ENCODE data around the gene C10orf53.
"Not testable (repeated sequence)": the region's sequence is repeated elsewhere in the genome, so short reads cannot be mapped to it uniquely, and the experiment has no call there.

Gene C10orf53

GRCh38 chr10:49668684-49669083, 10.8 kb upstream of the C10orf53 start:
- TF ChIP-seq CTCF (IDR thresholded peaks at IDR 0.05; ENCODE audit: low read depth, low read length): no peak
- DNase-seq (ENCODE audit: extremely low read depth, low read depth): no peak

DNA sequence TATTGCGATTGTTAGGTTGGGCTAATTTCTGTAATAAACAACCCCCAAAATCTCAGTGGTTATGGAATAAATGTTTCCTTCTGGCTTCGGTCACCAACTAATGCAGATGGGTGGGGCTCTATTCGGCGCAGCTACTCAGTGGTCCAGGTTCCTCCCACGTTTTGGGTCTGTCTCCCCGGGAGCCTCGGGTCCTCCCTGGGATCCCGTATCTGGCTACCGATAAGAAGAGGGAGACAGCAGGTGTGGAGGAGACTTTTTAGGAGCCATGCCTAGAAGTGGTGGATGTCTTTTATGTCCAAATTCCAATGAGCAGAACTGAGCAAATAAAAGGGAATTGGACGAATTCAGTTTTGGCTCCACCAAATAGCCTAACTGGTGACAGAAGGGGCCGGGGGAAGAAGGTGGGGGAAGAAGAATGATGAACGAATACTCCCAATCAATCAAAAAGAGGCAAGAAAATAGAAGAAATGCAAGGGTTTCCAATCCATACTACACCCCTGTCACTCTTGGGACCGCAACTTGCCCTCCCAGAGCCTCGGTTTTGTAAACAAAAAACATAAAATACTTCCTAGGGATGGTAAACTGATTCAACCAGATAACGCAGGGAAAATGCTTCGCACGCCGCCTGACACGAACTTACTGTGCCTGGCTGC, 498 bp upstream of the C10orf53 start:
- TF ChIP-seq CTCF (IDR thresholded peaks at IDR 0.05; ENCODE audit: low read depth, low read length): no peak
- no peak for DNase-seq (ENCODE audit: extremely low read depth, low read depth)

DNA sequence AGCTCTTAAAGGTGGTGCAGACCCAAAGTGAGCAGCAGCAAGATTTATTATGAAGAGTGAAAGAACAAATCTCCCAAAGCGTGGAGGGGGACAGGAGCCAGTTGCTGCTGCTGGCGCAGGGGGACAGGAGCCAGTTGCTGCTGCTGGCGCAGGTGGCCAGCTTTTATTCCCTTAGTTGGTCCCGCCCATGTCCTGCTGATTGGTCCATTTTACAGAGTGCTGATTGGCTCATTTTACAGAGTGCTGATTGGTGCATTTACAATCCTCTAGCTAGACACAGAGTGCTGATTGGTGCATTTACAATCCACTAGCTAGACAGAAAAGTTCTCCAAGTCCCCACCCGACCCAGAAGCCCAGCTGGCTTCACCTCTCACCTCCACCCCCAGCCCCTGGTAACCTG, 3.0 kb downstream of the C10orf53 start:
- not testable (repeated sequence) for DNase-seq (ENCODE audit: extremely low read depth, low read depth)

DNA sequence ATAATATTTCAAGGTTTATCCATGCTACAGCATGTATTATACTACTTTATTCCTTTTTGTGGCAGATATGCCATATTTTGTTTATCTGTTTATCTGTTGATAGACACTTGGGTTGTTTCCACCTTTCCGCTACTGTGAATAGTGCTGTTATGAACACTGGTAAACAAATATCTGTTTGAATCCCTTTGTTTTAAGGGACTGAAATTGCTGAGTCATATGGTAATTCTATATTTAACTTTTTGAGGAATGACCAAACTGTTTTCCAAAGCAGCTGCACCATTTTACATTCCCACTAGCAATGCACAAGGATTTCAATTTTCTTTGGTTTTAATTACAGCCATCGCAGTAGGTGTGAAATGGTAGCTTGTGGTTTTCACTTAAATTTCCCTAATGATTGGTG, 3.4 kb downstream of the C10orf53 start:
- DNase-seq (ENCODE audit: extremely low read depth, low read depth): no peak
- no peak for TF ChIP-seq CTCF (IDR thresholded peaks at IDR 0.05; ENCODE audit: low read depth, low read length)

DNA sequence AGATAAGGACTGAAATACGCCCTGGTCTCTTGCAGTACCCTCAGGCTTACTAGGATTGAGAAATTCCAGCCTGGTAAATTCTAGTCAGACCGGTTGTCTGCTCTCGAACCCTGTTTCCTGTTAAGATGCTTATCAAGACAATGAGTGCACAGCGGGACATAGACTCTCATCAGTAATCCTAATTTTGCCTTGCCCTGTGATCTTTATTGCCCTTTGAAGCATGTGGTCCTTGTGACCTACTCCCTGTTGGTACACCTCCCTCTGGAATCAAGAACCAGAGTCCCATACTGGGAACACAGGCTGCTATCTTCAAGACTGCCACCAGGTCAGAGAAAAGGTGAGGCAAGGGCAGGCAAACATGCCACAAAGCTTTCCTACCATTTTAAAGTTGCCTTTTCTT, 7.2 kb downstream of the C10orf53 start:
- DNase-seq (ENCODE audit: extremely low read depth, low read depth): no peak
- TF ChIP-seq CTCF (IDR thresholded peaks at IDR 0.05; ENCODE audit: low read depth, low read length): no peak

- no peak for DNase-seq (ENCODE audit: extremely low read depth, low read depth)
- TF ChIP-seq CTCF (IDR thresholded peaks at IDR 0.05; ENCODE audit: low read depth, low read length): no peak
Measured at GRCh38 chr10:49688261-49688846, 8.9 kb downstream of the C10orf53 start.

DNA sequence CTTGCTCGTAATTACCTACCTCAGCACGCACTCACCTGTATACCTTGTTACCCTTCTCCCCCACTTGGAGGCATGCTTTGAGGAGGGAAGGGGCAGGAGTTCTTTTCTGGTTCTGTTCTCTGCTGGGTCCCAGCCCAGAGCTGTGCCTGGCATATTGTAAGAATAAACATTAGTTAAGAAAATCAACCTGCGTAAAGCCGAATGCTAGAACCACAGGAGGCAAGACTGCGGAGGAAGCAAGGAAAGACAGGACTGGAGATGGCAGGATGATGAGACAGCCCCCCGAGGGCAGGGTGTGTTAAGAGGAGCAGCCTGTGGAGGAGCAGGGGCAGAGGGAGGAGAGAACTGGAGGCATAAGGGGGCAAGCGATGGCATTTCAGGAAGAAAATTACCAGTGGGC, 9.5 kb downstream of the C10orf53 start:
- no peak for TF ChIP-seq CTCF (IDR thresholded peaks at IDR 0.05; ENCODE audit: low read depth, low read length)
- DNase-seq (ENCODE audit: extremely low read depth, low read depth): no peak

All from AG09319 (cell line).